ENCODE results near the gene VSIG10.
A peak's percentile ranks its signal among the peaks of the same experiment; 100 is the strongest.

Gene VSIG10, protein sequence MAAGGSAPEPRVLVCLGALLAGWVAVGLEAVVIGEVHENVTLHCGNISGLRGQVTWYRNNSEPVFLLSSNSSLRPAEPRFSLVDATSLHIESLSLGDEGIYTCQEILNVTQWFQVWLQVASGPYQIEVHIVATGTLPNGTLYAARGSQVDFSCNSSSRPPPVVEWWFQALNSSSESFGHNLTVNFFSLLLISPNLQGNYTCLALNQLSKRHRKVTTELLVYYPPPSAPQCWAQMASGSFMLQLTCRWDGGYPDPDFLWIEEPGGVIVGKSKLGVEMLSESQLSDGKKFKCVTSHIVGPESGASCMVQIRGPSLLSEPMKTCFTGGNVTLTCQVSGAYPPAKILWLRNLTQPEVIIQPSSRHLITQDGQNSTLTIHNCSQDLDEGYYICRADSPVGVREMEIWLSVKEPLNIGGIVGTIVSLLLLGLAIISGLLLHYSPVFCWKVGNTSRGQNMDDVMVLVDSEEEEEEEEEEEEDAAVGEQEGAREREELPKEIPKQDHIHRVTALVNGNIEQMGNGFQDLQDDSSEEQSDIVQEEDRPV

DNA sequence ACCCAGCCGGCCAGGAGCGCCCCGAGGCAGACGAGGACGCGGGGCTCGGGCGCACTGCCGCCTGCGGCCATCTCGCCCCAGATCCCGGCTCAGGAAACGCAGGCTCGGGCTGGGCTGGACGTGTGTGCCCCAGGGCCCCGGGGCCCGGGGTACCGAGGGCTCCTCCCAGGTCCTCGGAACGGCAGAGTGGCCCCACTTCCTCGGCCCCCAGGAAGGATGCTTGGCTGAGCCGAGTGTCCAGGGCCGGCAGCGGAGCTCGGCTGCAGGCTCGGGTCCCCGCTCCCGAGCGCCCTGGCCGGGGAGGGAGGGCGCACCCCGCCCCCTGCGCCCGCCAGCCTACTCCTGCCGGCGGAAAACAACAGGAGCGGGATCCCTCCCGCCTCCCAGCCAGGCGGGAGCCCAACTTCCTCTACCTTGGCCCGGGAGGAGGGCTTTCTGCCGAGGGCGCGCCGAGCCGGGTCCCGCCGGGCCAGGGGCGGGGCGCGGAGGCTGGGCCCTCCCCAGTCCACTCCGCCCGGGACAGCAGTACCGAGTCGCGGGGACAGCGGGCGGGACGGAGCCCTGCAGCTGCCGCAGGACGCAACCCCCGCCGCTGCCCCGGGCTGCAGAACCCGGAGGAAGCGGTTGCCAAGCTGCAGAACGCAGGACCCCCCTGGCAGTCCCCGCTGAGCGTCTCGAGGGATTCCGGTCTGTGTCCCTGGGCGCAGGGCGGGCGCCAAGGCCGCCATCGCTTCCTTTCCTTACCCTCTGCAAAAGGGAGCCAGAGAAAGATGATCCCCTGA is at the start of gene VSIG10:
TSS of gene VSIG10 (minus strand) at position 411 of the 782 bp plus-strand sequence. CDS start at position 71, 340 bp downstream.
- TF ChIP-seq ZC3H10 (CRISPR knock-in tag; IDR thresholded peaks at IDR 0.05) (no peak), ARNTL (CRISPR knock-in tag; IDR thresholded peaks at IDR 0.05; ENCODE audit: borderline replicate concordance, low read depth) (no peak), ZFP30 (CRISPR knock-in tag; IDR thresholded peaks at IDR 0.05) (no peak), ZNF70 (CRISPR knock-in tag; IDR thresholded peaks at IDR 0.05) (0 out of 2 replicates have a peak, but pooled peaks have one; percentile 46)
- peak; percentile 87 for ATAC-seq

GRCh38 chr12:118151755-118152154 is 47.9 kb upstream of the VSIG10 start:
- no peak for TF ChIP-seq ZNF565 (CRISPR knock-in tag; conservative IDR thresholded peaks at IDR 0.05; ENCODE audit: low read depth)
- no peak for TF ChIP-seq PPARA (CRISPR knock-in tag; IDR thresholded peaks at IDR 0.05; ENCODE audit: borderline replicate concordance)
- no peak for TF ChIP-seq CSRNP3 (CRISPR knock-in tag; IDR thresholded peaks at IDR 0.05)
- no peak for TF ChIP-seq ZFP3 (CRISPR knock-in tag; IDR thresholded peaks at IDR 0.05)
- TF ChIP-seq TOX (CRISPR knock-in tag; IDR thresholded peaks at IDR 0.05; ENCODE audit: borderline replicate concordance): no peak
- no peak for TF ChIP-seq ARNTL (CRISPR knock-in tag; IDR thresholded peaks at IDR 0.05; ENCODE audit: borderline replicate concordance, low read depth)
- no peak for TF ChIP-seq PATZ1 (CRISPR knock-in tag; IDR thresholded peaks at IDR 0.05; ENCODE audit: borderline replicate concordance)
- no peak for TF ChIP-seq ZNF70 (CRISPR knock-in tag; IDR thresholded peaks at IDR 0.05)
- TF ChIP-seq, protein P1, sequence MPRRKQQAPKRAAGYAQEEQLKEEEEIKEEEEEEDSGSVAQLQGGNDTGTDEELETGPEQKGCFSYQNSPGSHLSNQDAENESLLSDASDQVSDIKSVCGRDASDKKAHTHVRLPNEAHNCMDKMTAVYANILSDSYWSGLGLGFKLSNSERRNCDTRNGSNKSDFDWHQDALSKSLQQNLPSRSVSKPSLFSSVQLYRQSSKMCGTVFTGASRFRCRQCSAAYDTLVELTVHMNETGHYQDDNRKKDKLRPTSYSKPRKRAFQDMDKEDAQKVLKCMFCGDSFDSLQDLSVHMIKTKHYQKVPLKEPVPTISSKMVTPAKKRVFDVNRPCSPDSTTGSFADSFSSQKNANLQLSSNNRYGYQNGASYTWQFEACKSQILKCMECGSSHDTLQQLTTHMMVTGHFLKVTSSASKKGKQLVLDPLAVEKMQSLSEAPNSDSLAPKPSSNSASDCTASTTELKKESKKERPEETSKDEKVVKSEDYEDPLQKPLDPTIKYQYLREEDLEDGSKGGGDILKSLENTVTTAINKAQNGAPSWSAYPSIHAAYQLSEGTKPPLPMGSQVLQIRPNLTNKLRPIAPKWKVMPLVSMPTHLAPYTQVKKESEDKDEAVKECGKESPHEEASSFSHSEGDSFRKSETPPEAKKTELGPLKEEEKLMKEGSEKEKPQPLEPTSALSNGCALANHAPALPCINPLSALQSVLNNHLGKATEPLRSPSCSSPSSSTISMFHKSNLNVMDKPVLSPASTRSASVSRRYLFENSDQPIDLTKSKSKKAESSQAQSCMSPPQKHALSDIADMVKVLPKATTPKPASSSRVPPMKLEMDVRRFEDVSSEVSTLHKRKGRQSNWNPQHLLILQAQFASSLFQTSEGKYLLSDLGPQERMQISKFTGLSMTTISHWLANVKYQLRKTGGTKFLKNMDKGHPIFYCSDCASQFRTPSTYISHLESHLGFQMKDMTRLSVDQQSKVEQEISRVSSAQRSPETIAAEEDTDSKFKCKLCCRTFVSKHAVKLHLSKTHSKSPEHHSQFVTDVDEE (CRISPR knock-in tag; IDR thresholded peaks at IDR 0.05): no peak
- no peak for TF ChIP-seq CSDC2 (CRISPR knock-in tag; IDR thresholded peaks at IDR 0.05)
- TF ChIP-seq SNAI2 (CRISPR knock-in tag; IDR thresholded peaks at IDR 0.05): no peak
- no peak for TF ChIP-seq ESRRG (CRISPR knock-in tag; IDR thresholded peaks at IDR 0.05)
- no peak for TF ChIP-seq TCF4 (CRISPR knock-in tag; IDR thresholded peaks at IDR 0.05; ENCODE audit: borderline replicate concordance)
- no peak for TF ChIP-seq ISL1 (CRISPR knock-in tag; IDR thresholded peaks at IDR 0.05)
- no peak for TF ChIP-seq GLIS3 (CRISPR knock-in tag; IDR thresholded peaks at IDR 0.05)
- no peak for TF ChIP-seq ZFP30 (CRISPR knock-in tag; IDR thresholded peaks at IDR 0.05)
- no peak for TF ChIP-seq CREB5 (CRISPR knock-in tag; IDR thresholded peaks at IDR 0.05; ENCODE audit: low read depth)
- TF ChIP-seq OSR1 (CRISPR knock-in tag; IDR thresholded peaks at IDR 0.05): no peak
- no peak for TF ChIP-seq ZC3H10 (CRISPR knock-in tag; IDR thresholded peaks at IDR 0.05)
- no peak for TF ChIP-seq ZNF8 (CRISPR knock-in tag; IDR thresholded peaks at IDR 0.05)
- ATAC-seq: no peak

GRCh38 chr12:118150625-118151024 is 46.8 kb upstream of the VSIG10 start:
- no peak for ATAC-seq

More at GRCh38 chr12:118150625-118151024, 46.8 kb upstream of the VSIG10 start:
- TF ChIP-seq GLIS3 (CRISPR knock-in tag; IDR thresholded peaks at IDR 0.05) (no peak), SNAI2 (CRISPR knock-in tag; IDR thresholded peaks at IDR 0.05) (no peak), RARB (CRISPR knock-in tag; IDR thresholded peaks at IDR 0.05) (no peak), PPARA (CRISPR knock-in tag; IDR thresholded peaks at IDR 0.05; ENCODE audit: borderline replicate concordance) (no peak), OSR1 (CRISPR knock-in tag; IDR thresholded peaks at IDR 0.05) (no peak)
